HepG2 (cell line): ENCODE results near the gene NOTUM. TPM values are rescaled to one million over a fixed set of nuclear protein-coding genes. Genes with fewer than 3 reads are reported as not detected.

ENCODE experiments used
- ATAC-seq: fragments of 200-7000 bp; cut with Tn5 transposase; 3 replicates; pipeline ENCODE4 v1.9.1; 2020; ENCODE audit warnings: mild to moderate bottlenecking, moderate library complexity
- BruUV-seq: library from RNA; stranded (reverse); fragments of 400-500 nt; replicated peaks from 2 replicates; lab custom pipeline; 2021; lab: Mats Ljungman, UMichigan
- CTCF ChIA-PET: fragments of 300-600 bp; formaldehyde crosslinking; extraction: SDS; loops from one replicate; lab custom pipeline; 2021; ENCODE audit warnings: low total read pairs, inconsistent platforms, low intra/inter-chr PET ratio; lab: Yijun Ruan, JAX
- POLR2A ChIA-PET: fragments of 350-600 bp; sonication (Branson Sonifier 250); formaldehyde crosslinking; loops from one replicate; lab custom pipeline; 2020; ENCODE audit warnings: antibody characterized with exemption, inconsistent platforms; lab: Yijun Ruan, JAX
- DNase-seq: peaks from one replicate; pipeline ENCODE4 v3.0.0-alpha.2; 2015; ENCODE audit warnings: low spot score
- FAIRE-seq: peaks from 3 replicates; lab custom pipeline; 2011; peaks lifted over from hg19 to GRCh38; lab: Jason Lieb, UNC
- H2AFZ ChIP-seq: one replicate; pipeline ENCODE4 v1.6.1; 2011; ENCODE audit warnings: low read length, inconsistent platforms
- H3K27ac ChIP-seq: fragments of 300-600 bp; 3 replicates; pipeline ENCODE4 v1.8.0; 2011; ENCODE audit warnings: mixed run types, mild to moderate bottlenecking, mixed read lengths, low read length, inconsistent platforms; ENCODE audit not compliant: insufficient read depth; ENCODE audit errors: extremely low read length
- H3K27me3 ChIP-seq, 2 experiments: fragments of 200-600 bp in 1 of 2; 2 replicates in 1 of 2; 3 replicates in 1 of 2; pipeline versions ENCODE4 v1.6.0 to v1.8.0; 2011; ENCODE audit warnings: low read length in 2 of 2, mild to moderate bottlenecking in 2 of 2, moderate library complexity in 2 of 2, inconsistent platforms in 1 of 2; ENCODE audit not compliant: insufficient read depth in 2 of 2, control insufficient read depth in 1 of 2
- H3K36me3 ChIP-seq, 2 experiments: fragments of 200-600 bp in 1 of 2; replicated peaks in 1 of 2; 2 replicates in 1 of 2; 3 replicates in 1 of 2; pipeline versions ENCODE4 v1.5.1 to v1.8.0; 2011; ENCODE audit warnings: low read length in 2 of 2, inconsistent platforms in 1 of 2; ENCODE audit not compliant: insufficient read depth in 2 of 2, control insufficient read depth in 1 of 2
- H3K4me1 ChIP-seq: 2 replicates; pipeline ENCODE4 v1.5.1; 2012; ENCODE audit warnings: low read length, inconsistent platforms; ENCODE audit not compliant: insufficient read depth
- H3K4me2 ChIP-seq: 2 replicates; pipeline ENCODE4 v1.6.0; 2011; ENCODE audit warnings: low read depth, low read length, inconsistent platforms
- H3K4me3 ChIP-seq, 3 experiments: fragments of 200-600 bp in 1 of 3; sonication (generic), shearing (Covaris generic) in 1 of 3; replicated peaks in 1 of 3; 2 replicates each; pipeline ENCODE4 v1.5.1; 2011 to 2016; ENCODE audit warnings: low read length in 3 of 3, inconsistent platforms in 2 of 3, low read depth in 2 of 3, mild to moderate bottlenecking in 2 of 3, control low read depth in 1 of 3, mixed read lengths in 1 of 3; ENCODE audit not compliant: insufficient read depth in 1 of 3
- H3K79me2 ChIP-seq: one replicate; pipeline ENCODE4 v1.6.1; 2011; ENCODE audit warnings: low read length, inconsistent platforms; ENCODE audit not compliant: insufficient read depth
- H3K9ac ChIP-seq: 2 replicates; pipeline ENCODE4 v1.6.0; 2011; ENCODE audit warnings: mild to moderate bottlenecking, low read depth, low read length, inconsistent platforms; ENCODE audit not compliant: insufficient read depth
- H3K9me3 ChIP-seq: 2 replicates; pipeline ENCODE4 v1.5.1; 2012; ENCODE audit warnings: mild to moderate bottlenecking, low read length
- H4K20me1 ChIP-seq: 2 replicates; pipeline ENCODE4 v1.6.0; 2011; ENCODE audit warnings: inconsistent platforms, mild to moderate bottlenecking, low read length, moderate library complexity; ENCODE audit not compliant: insufficient read depth
- ATF7-NPFF ChIP-seq: sonication (generic); formaldehyde crosslinking; IDR thresholded peaks from 2 replicates; pipeline ENCODE4 v1.8.1; 2023; ENCODE audit warnings: mild to moderate bottlenecking, low read depth, missing genetic modification reagents, moderate library complexity
- ERF ChIP-seq: IDR thresholded peaks from 2 replicates; pipeline ENCODE4 v1.6.1; 2018; ENCODE audit warnings: missing biosample characterization, missing genetic modification reagents
- HINFP ChIP-seq: sonication (generic); formaldehyde crosslinking; IDR thresholded peaks from 2 replicates; pipeline ENCODE4 v1.4.0; 2020; ENCODE audit warnings: low read depth, mild to moderate bottlenecking, missing genetic modification reagents
- HNF4A ChIP-seq: sonication (generic); formaldehyde crosslinking; IDR thresholded peaks from 2 replicates; pipeline ENCODE4 v1.4.0; 2020; ENCODE audit warnings: missing genetic modification reagents
- NFKB2 ChIP-seq: sonication (generic); formaldehyde crosslinking; IDR thresholded peaks from 2 replicates; pipeline ENCODE4 v1.4.0; 2020; ENCODE audit warnings: missing genetic modification reagents, borderline replicate concordance
- NFYC ChIP-seq: IDR thresholded peaks from 2 replicates; pipeline ENCODE4 v1.6.1; 2016; ENCODE audit warnings: missing genetic modification reagents, missing compliant biosample characterization
- NPAS2 ChIP-seq: sonication (generic); formaldehyde crosslinking; IDR thresholded peaks from 2 replicates; pipeline ENCODE4 v1.8.0; 2022; ENCODE audit warnings: mild to moderate bottlenecking, missing genetic modification reagents, borderline replicate concordance
- SOX6 ChIP-seq, 2 experiments: fragments of 450-650 bp in 1 of 2; sonication (generic) in 1 of 2; formaldehyde crosslinking in 1 of 2; IDR thresholded peaks; 2 replicates each; pipeline versions ENCODE4 v1.4.0 to v1.6.1; 2017 to 2020; ENCODE audit warnings: antibody characterized with exemption in 1 of 2, mild to moderate bottlenecking in 1 of 2, missing genetic modification reagents in 1 of 2
- SYNCRIP ChIP-seq: fragments of 200-400 bp; formaldehyde crosslinking; IDR thresholded peaks from 2 replicates; pipeline ENCODE4 v1.6.1; 2018; ENCODE audit warnings: mild to moderate bottlenecking, low read depth, low read length; ENCODE audit not compliant: insufficient read depth
- TMF1 ChIP-seq: sonication (generic); formaldehyde crosslinking; IDR thresholded peaks from 2 replicates; pipeline ENCODE4 v1.8.1; 2022; ENCODE audit warnings: low read depth, missing genetic modification reagents
- ZBTB38 ChIP-seq: sonication (generic); formaldehyde crosslinking; IDR thresholded peaks from 2 replicates; pipeline ENCODE4 v1.5.1; 2020; ENCODE audit warnings: mild to moderate bottlenecking, missing genetic modification reagents
- ZNF224 ChIP-seq: sonication (generic); formaldehyde crosslinking; IDR thresholded peaks from 2 replicates; pipeline ENCODE4 v1.5.0; 2020; ENCODE audit warnings: mild to moderate bottlenecking, missing genetic modification reagents
- ZNF333 ChIP-seq: sonication (generic); formaldehyde crosslinking; IDR thresholded peaks from 2 replicates; pipeline ENCODE4 v1.4.0; 2020; ENCODE audit warnings: mild to moderate bottlenecking, missing genetic modification reagents, borderline replicate concordance
- ZNF33B ChIP-seq: sonication (generic); formaldehyde crosslinking; IDR thresholded peaks from 2 replicates; pipeline ENCODE4 v1.5.1; 2020; ENCODE audit warnings: mild to moderate bottlenecking, missing genetic modification reagents
- ZNF670 ChIP-seq: sonication (generic); formaldehyde crosslinking; IDR thresholded peaks from 2 replicates; pipeline ENCODE4 v1.8.0; 2022; ENCODE audit warnings: mild to moderate bottlenecking, missing genetic modification reagents, borderline replicate concordance
- WGBS: methylation state at CpG from one replicate; pipeline ENCODE4 v1.1.6; 2017; ENCODE audit warnings: low lambda C conversion rate; 5-methylcytosine and 5-hydroxymethylcytosine counted together
- in situ Hi-C: cut with HindIII; loops from 2 replicates; pipeline ENCODE4 v1.10.0; 2017; ENCODE audit warnings: low pct_unique_long_range_greater_than_20kb; ENCODE audit not compliant: extremely low pct_ligation_motif_present
- intact Hi-C: fragments of 100-400 bp; cut with micrococcal nuclease; formaldehyde crosslinking; loops from one replicate; pipeline ENCODE4 v1.10.0; 2022; ENCODE audit not compliant: unreplicated experiment
- polyA plus RNA-seq, 8 experiments: library from polyadenylated mRNA; depleted of rRNA in 3 of 8; stranded (reverse) in 7 of 8; unstranded in 1 of 8; fragments of >200 nt; fragmentation: Illumina TruSeq in 4 of 8; extraction: Trizol in 4 of 8; gene quantifications; 2 replicates each; pipeline versions ENCODE4 v1.2.1 to v1.2.3, GENCODE V29; 2011 to 2016; ENCODE audit warnings: low read depth in 4 of 8, missing spikeins in 1 of 8, mixed read lengths in 1 of 8; ENCODE audit not compliant: insufficient read depth in 1 of 8
- total RNA-seq, 5 experiments: library from RNA; depleted of rRNA; stranded (reverse); fragments of >200 nt; fragmentation: Illumina TruSeq; extraction: Trizol; gene quantifications; 2 replicates each; pipeline ENCODE4 v1.2.3, GENCODE V29; 2016; ENCODE audit warnings: low read depth in 1 of 5
- TF ChIP-seq, protein P1 (sequence below): sonication (generic); formaldehyde crosslinking; IDR thresholded peaks from 2 replicates; pipeline ENCODE4 v1.9.0; 2021; ENCODE audit warnings: missing genetic modification reagents, borderline replicate concordance
- TF ChIP-seq, protein P2 (sequence below): sonication (generic); formaldehyde crosslinking; IDR thresholded peaks from 2 replicates; pipeline ENCODE4 v1.4.0; 2020; ENCODE audit warnings: mild to moderate bottlenecking, missing genetic modification reagents

The NOTUM gene
- total and polyA plus RNA-seq, 2 of the 13 experiments (the other 11 are each of a cell fraction or from before 2014, with no cell fraction given): 150 to 160 TPM

DNA sequence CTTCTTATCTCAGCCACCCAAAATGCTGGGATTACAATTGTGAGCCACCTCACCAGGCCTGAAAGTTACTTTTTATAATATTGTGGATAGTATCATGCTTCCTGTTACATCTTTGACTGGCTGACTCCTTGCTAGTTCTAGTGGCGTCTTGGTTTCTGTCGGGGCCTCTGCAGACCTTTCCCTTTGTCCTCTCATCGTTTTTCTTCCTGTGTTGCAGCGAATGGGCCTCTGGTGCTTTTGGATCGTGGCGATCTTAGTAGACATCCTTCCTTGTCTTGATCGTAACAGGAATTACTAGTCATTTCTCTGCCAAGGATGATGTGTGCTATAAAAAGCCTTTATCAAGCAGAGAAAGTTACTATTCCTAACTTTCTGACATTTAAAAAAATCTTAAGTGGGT is 37.2 kb upstream of the NOTUM start (continued):
- TF ChIP-seq, protein P1, sequence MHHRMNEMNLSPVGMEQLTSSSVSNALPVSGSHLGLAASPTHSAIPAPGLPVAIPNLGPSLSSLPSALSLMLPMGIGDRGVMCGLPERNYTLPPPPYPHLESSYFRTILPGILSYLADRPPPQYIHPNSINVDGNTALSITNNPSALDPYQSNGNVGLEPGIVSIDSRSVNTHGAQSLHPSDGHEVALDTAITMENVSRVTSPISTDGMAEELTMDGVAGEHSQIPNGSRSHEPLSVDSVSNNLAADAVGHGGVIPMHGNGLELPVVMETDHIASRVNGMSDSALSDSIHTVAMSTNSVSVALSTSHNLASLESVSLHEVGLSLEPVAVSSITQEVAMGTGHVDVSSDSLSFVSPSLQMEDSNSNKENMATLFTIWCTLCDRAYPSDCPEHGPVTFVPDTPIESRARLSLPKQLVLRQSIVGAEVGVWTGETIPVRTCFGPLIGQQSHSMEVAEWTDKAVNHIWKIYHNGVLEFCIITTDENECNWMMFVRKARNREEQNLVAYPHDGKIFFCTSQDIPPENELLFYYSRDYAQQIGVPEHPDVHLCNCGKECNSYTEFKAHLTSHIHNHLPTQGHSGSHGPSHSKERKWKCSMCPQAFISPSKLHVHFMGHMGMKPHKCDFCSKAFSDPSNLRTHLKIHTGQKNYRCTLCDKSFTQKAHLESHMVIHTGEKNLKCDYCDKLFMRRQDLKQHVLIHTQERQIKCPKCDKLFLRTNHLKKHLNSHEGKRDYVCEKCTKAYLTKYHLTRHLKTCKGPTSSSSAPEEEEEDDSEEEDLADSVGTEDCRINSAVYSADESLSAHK (CRISPR knock-in tag): no peak
- TF ChIP-seq ERF: no peak
- no peak for TF ChIP-seq ZNF333 (CRISPR knock-in tag)
- TF ChIP-seq ZNF224 (CRISPR knock-in tag): no peak
- TF ChIP-seq NFYC (CRISPR knock-in tag): no peak
- no peak for TF ChIP-seq ZNF33B (CRISPR knock-in tag)
- TF ChIP-seq, protein P2, sequence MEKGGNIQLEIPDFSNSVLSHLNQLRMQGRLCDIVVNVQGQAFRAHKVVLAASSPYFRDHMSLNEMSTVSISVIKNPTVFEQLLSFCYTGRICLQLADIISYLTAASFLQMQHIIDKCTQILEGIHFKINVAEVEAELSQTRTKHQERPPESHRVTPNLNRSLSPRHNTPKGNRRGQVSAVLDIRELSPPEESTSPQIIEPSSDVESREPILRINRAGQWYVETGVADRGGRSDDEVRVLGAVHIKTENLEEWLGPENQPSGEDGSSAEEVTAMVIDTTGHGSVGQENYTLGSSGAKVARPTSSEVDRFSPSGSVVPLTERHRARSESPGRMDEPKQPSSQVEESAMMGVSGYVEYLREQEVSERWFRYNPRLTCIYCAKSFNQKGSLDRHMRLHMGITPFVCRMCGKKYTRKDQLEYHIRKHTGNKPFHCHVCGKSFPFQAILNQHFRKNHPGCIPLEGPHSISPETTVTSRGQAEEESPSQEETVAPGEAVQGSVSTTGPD (CRISPR knock-in tag): no peak

- 88% methylated on average over 30 of the region's 30 CpGs for WGBS
- intact Hi-C loops (no loop called here), in situ Hi-C loops (loop anchor here (5.0 kb wide), 1 partner anchor 40 kb away; no protein-coding TSS in a partner anchor)
- Histone ChIP-seq H3K4me2 (peak overlapping the region; percentile 99), H3K27ac (peak overlapping the region; percentile 97), H3K9ac (peak overlapping the region; percentile 96), H4K20me1 (no peaks in the 10 kb centered on the region), H3K4me1 (peaks cover 99% of the 10 kb centered on the region), H2AFZ (no peak overlapping the region), H3K36me3 (no peaks in the 10 kb centered on the region), H3K27me3 (no peaks in the 10 kb centered on the region), H3K9me3 (no peaks in the 10 kb centered on the region), H3K79me2 (peaks cover 63% of the 10 kb centered on the region), H3K4me3 (peak overlapping the region; percentile 38 to 80 (median 55))
- no peak for FAIRE-seq
- no TSS peak for BruUV-seq
- ATAC-seq: no peak
- peak; percentile 73 for DNase-seq
- POLR2A ChIA-PET: interaction anchor here (0.7 to 16.1 kb wide), 13 partner anchors 7 to 182 kb away, joined by 3 to 470 read pairs (median 30); partner anchors contain the start of genes ASPSCR1, CENPX, DCXR and LRRC45
- CTCF ChIA-PET: interaction anchor here (1.0 to 5.6 kb wide), 2 partner anchors 24 to 37 kb away, joined by 4 to 73 read pairs; partner anchors contain the start of gene NOTUM
- TF ChIP-seq NPAS2 (CRISPR knock-in tag) (no peak), ATF7-NPFF (CRISPR knock-in tag) (0 out of 2 replicates have a peak, but pooled peaks have one; percentile 20), ZNF670 (CRISPR knock-in tag) (no peak), NFKB2 (CRISPR knock-in tag) (0 out of 2 replicates have a peak, but pooled peaks have one; percentile 31), TMF1 (CRISPR knock-in tag) (peak; percentile 43; the same call in 1 of the 2 replicates), SYNCRIP (no peak), HNF4A (CRISPR knock-in tag) (no peak), HINFP (peak; percentile 15; the same call in 1 of the 2 replicates), ZBTB38 (CRISPR knock-in tag) (peak; percentile 100), SOX6 (IDR thresholded peaks at IDR 0.05) (no peak), SOX6 (CRISPR knock-in tag; IDR thresholded peaks at IDR 0.05) (no peak)
Observed at GRCh38 chr17:81996757-81997441, 35.9 kb upstream of the NOTUM start.
